Measurements from ENCODE around the gene POLR2J3. TPM values are rescaled to one million over a fixed set of nuclear protein-coding genes. Genes with fewer than 3 reads are reported as not detected.
A peak's percentile ranks its signal among the peaks of the same experiment; 100 is the strongest.
"Not testable (repeated sequence)": the region's sequence is repeated elsewhere in the genome, so short reads cannot be mapped to it uniquely, and the experiment has no call there.

Gene POLR2J3
- polyA plus RNA-seq = 40.4 TPM
- long read RNA-seq, donor 1, partial matches to known transcripts = 0 of 3 reads
- long read RNA-seq, donor 1, other reads (novel, unspliced or antisense) = 0 of 3 reads
- long read RNA-seq, donor 2, full-length matches to known transcripts = 6 of 6 reads
- long read RNA-seq, donor 2, partial matches to known transcripts = 0 of 6 reads
- long read RNA-seq, donor 2, other reads (novel, unspliced or antisense) = 0 of 6 reads
- long read RNA-seq, donor 3, full-length matches to known transcripts = 2 of 2 reads
- long read RNA-seq, donor 3, partial matches to known transcripts = 0 of 2 reads
- long read RNA-seq, donor 3, other reads (novel, unspliced or antisense) = 0 of 2 reads
- long read RNA-seq, donor 4 = 0 reads
- long read RNA-seq, donor 5, full-length matches to known transcripts = 4 of 4 reads
- long read RNA-seq, donor 5, partial matches to known transcripts = 0 of 4 reads
- long read RNA-seq, donor 5, other reads (novel, unspliced or antisense) = 0 of 4 reads
- long read RNA-seq, donor 6, full-length matches to known transcripts = 3 of 3 reads
- long read RNA-seq, donor 6, partial matches to known transcripts = 0 of 3 reads
- long read RNA-seq, donor 6, other reads (novel, unspliced or antisense) = 0 of 3 reads
- long read RNA-seq, donor 7, partial matches to known transcripts = 0 of 3 reads
- long read RNA-seq, donor 7, other reads (novel, unspliced or antisense) = 0 of 3 reads
- long read RNA-seq, donor 8, full-length matches to known transcripts = 6 of 6 reads
- long read RNA-seq, donor 8, partial matches to known transcripts = 0 of 6 reads
- long read RNA-seq, donor 8, other reads (novel, unspliced or antisense) = 0 of 6 reads
- long read RNA-seq, donor 9, partial matches to known transcripts = 0 of 4 reads
- long read RNA-seq, donor 9, other reads (novel, unspliced or antisense) = 0 of 4 reads
- long read RNA-seq, donor 10, partial matches to known transcripts = 0 of 5 reads
- long read RNA-seq, donor 10, other reads (novel, unspliced or antisense) = 0 of 5 reads
- long read RNA-seq, donor 11, full-length matches to known transcripts = 7 of 7 reads
- long read RNA-seq, donor 11, partial matches to known transcripts = 0 of 7 reads
- long read RNA-seq, donor 11, other reads (novel, unspliced or antisense) = 0 of 7 reads

- WGBS (ENCODE audit: insufficient coverage, low lambda C conversion rate) = no CpG with 5 or more reads among the region's 64 CpGs
Observed at GRCh38 chr7:102572261-102573239, at the start of gene POLR2J3. POLR2J3 (minus strand) TSS chr7:102572583; CDS start chr7:102572521, 62 bp downstream.

DNA sequence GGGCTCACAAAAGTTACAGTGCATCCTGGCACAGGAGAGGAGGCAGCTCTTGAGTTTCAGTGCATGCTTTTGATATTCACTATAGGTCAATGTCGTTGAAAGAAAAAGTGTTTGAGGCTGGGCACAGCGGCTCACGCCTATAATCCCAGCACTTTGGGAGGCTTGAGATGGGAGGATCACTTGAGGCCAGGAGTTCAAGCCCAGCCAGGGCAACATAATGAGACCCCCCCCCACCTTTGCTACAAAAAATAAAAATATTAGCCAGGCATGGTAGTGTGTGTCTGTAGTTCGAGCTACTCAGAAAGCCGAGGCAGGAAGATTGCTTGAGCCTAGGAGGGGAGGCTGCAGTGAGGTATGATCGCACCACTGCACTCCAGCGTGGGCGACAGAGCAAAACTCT lies 45.7 kb upstream of the POLR2J3 start:
- WGBS (ENCODE audit: insufficient coverage, low lambda C conversion rate) = no CpG with 5 or more reads among the region's 8 CpGs
- H3K27ac ChIP-seq (ENCODE audit: low read length); DNase-seq; H3K4me1 ChIP-seq (ENCODE audit: control insufficient read depth, insufficient read depth, low read length); H3K27me3 ChIP-seq (ENCODE audit: control insufficient read depth, insufficient read depth, low read length); H3K9me3 ChIP-seq (ENCODE audit: control insufficient read depth, low read depth, low read length); H3K36me3 ChIP-seq (ENCODE audit: control insufficient read depth, insufficient read depth, low read length); H3K4me3 ChIP-seq (ENCODE audit: low read length): not testable (repeated sequence)

More at GRCh38 chr7:102572261-102573239, at the start of gene POLR2J3:
- not testable (repeated sequence) for H3K27ac ChIP-seq (ENCODE audit: low read length); H3K9me3 ChIP-seq (ENCODE audit: control insufficient read depth, low read depth, low read length); H3K36me3 ChIP-seq (ENCODE audit: control insufficient read depth, insufficient read depth, low read length); H3K4me1 ChIP-seq (ENCODE audit: control insufficient read depth, insufficient read depth, low read length); H3K27me3 ChIP-seq (ENCODE audit: control insufficient read depth, insufficient read depth, low read length)
- peak within 1 kb of the TSS; percentile 58 for H3K4me3 ChIP-seq (ENCODE audit: low read length)
- DNase-seq = peak; percentile 69 to 93

GRCh38 chr7:102616507-102617125 lies 44.2 kb upstream of the POLR2J3 start, which contains the start of gene RASA4:
RASA4 (minus strand) TSS chr7:102616756; CDS start chr7:102616689, 67 bp downstream.
- H3K4me1 ChIP-seq (ENCODE audit: control insufficient read depth, insufficient read depth, low read length); H3K27ac ChIP-seq (ENCODE audit: low read length); H3K9me3 ChIP-seq (ENCODE audit: control insufficient read depth, low read depth, low read length); H3K27me3 ChIP-seq (ENCODE audit: control insufficient read depth, insufficient read depth, low read length); H3K36me3 ChIP-seq (ENCODE audit: control insufficient read depth, insufficient read depth, low read length): not testable (repeated sequence)
- no CpG with 5 or more reads among the region's 62 CpGs for WGBS (ENCODE audit: insufficient coverage, low lambda C conversion rate)
- DNase-seq = peak; percentile 7 to 9
- peak within 1 kb of the TSS; percentile 32 for H3K4me3 ChIP-seq (ENCODE audit: low read length)

DNA sequence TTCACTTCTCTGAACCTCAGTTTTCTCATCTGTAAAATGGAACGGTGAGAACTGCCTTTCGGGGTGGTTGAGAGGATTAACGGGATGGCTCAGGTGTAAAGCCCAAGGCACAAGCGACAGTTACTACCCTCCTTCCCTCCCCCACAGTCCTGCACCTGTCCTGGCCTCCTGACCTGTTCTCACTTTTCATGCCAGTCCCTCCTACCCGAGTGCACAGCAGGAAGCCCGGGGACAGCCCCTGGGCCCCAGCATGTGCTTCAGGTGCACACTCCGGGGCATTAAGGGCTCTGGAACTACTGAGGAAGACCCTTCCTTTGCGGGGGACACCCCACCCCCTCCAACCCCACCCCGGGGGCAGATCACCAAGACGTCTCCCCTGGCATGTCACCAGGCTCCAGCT lies 43.5 kb upstream of the POLR2J3 start:
- not testable (repeated sequence) for H3K27ac ChIP-seq (ENCODE audit: low read length); H3K4me3 ChIP-seq (ENCODE audit: low read length); H3K4me1 ChIP-seq (ENCODE audit: control insufficient read depth, insufficient read depth, low read length); H3K9me3 ChIP-seq (ENCODE audit: control insufficient read depth, low read depth, low read length); H3K27me3 ChIP-seq (ENCODE audit: control insufficient read depth, insufficient read depth, low read length); H3K36me3 ChIP-seq (ENCODE audit: control insufficient read depth, insufficient read depth, low read length); DNase-seq
- no CpG with 5 or more reads among the region's 10 CpGs for WGBS (ENCODE audit: insufficient coverage, low lambda C conversion rate)

DNA sequence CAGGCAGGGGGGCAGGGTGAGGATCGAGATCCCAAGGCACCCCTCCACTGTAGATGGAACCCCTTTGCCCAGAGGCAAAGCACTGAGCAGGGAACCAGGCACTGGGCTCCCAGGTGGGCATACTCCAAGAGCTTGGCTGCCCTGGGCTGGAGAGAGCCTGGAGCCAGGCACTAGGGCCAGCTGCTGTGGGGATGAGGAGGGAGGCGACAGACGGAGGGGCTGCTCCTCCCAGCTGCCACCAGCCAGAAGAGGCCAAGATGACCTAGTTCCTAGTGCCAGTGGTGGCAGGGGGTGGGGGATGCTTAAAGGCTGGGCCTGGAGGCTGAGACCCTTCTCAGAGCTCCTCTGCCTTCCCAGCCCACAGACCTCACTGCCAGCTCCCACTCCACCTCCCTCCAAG lies 42.5 kb upstream of the POLR2J3 start:
- H3K36me3 ChIP-seq (ENCODE audit: control insufficient read depth, insufficient read depth, low read length); DNase-seq; H3K9me3 ChIP-seq (ENCODE audit: control insufficient read depth, low read depth, low read length); H3K4me3 ChIP-seq (ENCODE audit: low read length); H3K27ac ChIP-seq (ENCODE audit: low read length); H3K4me1 ChIP-seq (ENCODE audit: control insufficient read depth, insufficient read depth, low read length); H3K27me3 ChIP-seq (ENCODE audit: control insufficient read depth, insufficient read depth, low read length): not testable (repeated sequence)
- WGBS (ENCODE audit: insufficient coverage, low lambda C conversion rate) = no CpG with 5 or more reads among the region's 3 CpGs

DNA sequence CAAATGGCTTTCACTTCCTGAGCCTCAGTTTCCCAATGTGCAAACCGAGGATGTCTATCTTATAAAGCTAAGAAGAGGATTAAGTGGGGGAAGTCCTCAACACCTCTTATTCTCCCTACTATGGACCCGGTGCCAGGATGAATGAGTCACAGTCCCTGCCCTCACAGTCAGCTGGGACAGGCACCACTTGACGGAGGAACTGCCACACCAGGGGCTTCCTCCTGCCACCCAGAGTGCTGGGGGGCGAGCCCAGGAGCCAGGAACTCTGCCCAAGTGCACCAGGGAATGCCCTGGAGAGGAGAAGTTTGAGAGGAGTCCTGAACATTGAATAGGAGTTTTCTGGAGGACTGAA lies 41.9 kb upstream of the POLR2J3 start:
- not testable (repeated sequence) for H3K4me3 ChIP-seq (ENCODE audit: low read length); H3K4me1 ChIP-seq (ENCODE audit: control insufficient read depth, insufficient read depth, low read length); H3K9me3 ChIP-seq (ENCODE audit: control insufficient read depth, low read depth, low read length); H3K27me3 ChIP-seq (ENCODE audit: control insufficient read depth, insufficient read depth, low read length); DNase-seq; H3K27ac ChIP-seq (ENCODE audit: low read length); H3K36me3 ChIP-seq (ENCODE audit: control insufficient read depth, insufficient read depth, low read length)
- WGBS (ENCODE audit: insufficient coverage, low lambda C conversion rate) = no CpG with 5 or more reads among the region's 4 CpGs

DNA sequence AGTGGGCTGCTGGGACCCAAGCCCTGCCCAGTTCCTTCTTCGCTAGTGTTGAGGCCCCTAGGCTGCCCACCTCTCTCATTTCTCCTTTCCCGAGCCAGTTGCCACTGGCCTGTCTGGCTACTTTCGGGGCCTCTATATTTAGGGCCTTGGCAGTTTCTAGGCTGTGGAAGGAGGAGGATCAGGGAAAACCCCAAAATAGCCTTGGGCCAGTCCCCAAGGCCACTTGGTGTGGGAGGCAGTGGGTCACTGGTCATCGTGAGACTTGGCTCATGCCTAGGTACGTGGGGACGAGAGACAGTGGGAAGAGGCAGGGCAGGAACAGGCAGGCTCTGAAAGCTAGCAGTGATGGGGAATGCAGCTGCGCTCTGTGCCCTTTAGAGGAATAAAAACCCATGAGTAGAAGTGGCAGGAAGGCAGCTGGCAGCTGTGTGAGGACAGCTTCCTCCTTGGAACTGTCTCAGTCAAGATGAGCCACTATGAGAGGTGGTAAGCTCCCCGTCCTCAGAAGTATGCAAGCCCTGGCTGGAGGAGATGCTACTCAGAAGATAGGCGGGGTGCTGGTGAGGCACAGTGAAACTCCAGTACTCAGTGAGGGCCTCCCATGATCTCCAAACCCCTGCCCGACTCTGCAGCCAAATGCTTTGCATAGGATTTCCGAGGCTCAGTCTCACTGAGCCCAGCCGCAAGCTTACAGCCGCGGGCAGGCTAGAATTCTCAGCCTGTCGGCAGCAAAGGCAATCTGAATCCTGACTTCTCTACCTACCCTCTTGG lies 41.4 kb upstream of the POLR2J3 start:
- WGBS (ENCODE audit: insufficient coverage, low lambda C conversion rate) = no CpG with 5 or more reads among the region's 15 CpGs
- H3K36me3 ChIP-seq (ENCODE audit: control insufficient read depth, insufficient read depth, low read length); DNase-seq; H3K4me3 ChIP-seq (ENCODE audit: low read length); H3K9me3 ChIP-seq (ENCODE audit: control insufficient read depth, low read depth, low read length); H3K4me1 ChIP-seq (ENCODE audit: control insufficient read depth, insufficient read depth, low read length); H3K27ac ChIP-seq (ENCODE audit: low read length); H3K27me3 ChIP-seq (ENCODE audit: control insufficient read depth, insufficient read depth, low read length): not testable (repeated sequence)

GRCh38 chr7:102611675-102612325 lies 39.4 kb upstream of the POLR2J3 start:
- DNase-seq = peak in 1 of 2 donors; percentile 23
- not testable (repeated sequence) for H3K27ac ChIP-seq (ENCODE audit: low read length)

More at GRCh38 chr7:102611675-102612325, 39.4 kb upstream of the POLR2J3 start:
- H3K36me3 ChIP-seq (ENCODE audit: control insufficient read depth, insufficient read depth, low read length); H3K4me3 ChIP-seq (ENCODE audit: low read length); H3K4me1 ChIP-seq (ENCODE audit: control insufficient read depth, insufficient read depth, low read length); H3K27me3 ChIP-seq (ENCODE audit: control insufficient read depth, insufficient read depth, low read length); H3K9me3 ChIP-seq (ENCODE audit: control insufficient read depth, low read depth, low read length): not testable (repeated sequence)
- no CpG with 5 or more reads among the region's 10 CpGs for WGBS (ENCODE audit: insufficient coverage, low lambda C conversion rate)
